Right atrium auricular region (tissue), 2 donors: ENCODE results near the gene PDK4. TPM values are rescaled to one million over a fixed set of nuclear protein-coding genes. Genes with fewer than 3 reads are reported as not detected.

ENCODE experiments used
- DNase-seq: peaks from one replicate; pipeline ENCODE4 v3.0.0-alpha.2; 2019; ENCODE audit warnings: low spot score
- H3K27ac ChIP-seq, 2 donors: fragments of 200-600 bp; sonication (generic); 1 replicate in 1 of 2; 2 replicates in 1 of 2; pipeline ENCODE4 v1.5.1; 2016 to 2019
- H3K27me3 ChIP-seq, 2 donors: fragments of 200-600 bp; sonication (generic); one replicate each; pipeline versions ENCODE4 v1.5.1 to v1.6.0; 2017 to 2019
- H3K36me3 ChIP-seq: fragments of 200-600 bp; sonication (generic); one replicate; pipeline ENCODE4 v1.5.1; 2016
- H3K4me1 ChIP-seq, 2 donors: fragments of 200-600 bp; sonication (generic); one replicate each; pipeline versions ENCODE4 v1.5.1 to v1.6.0; 2017 to 2019
- H3K4me3 ChIP-seq, 2 donors: fragments of 200-600 bp; sonication (generic); 1 replicate in 1 of 2; 2 replicates in 1 of 2; pipeline ENCODE4 v1.5.1; 2017 to 2019; ENCODE audit warnings: mild to moderate bottlenecking in 1 of 2, moderate library complexity in 1 of 2
- H3K9me3 ChIP-seq, 2 donors: fragments of 200-600 bp; sonication (generic); one replicate each; pipeline ENCODE4 v1.5.1; 2019
- CTCF ChIP-seq, 2 donors: fragments of 200-600 bp; sonication (generic); IDR thresholded peaks; one replicate each; pipeline ENCODE4 v1.5.1; 2019; ENCODE audit warnings: antibody characterized with exemption in 2 of 2
- total RNA-seq, 2 donors: library from RNA; depleted of rRNA; stranded (reverse); fragments of >200 nt; gene quantifications; one replicate each; pipeline ENCODE4 v1.1.0, GENCODE V29; 2016

The PDK4 gene
- total RNA-seq, 2 donors from 2014 or later, result 337 to 712 TPM

- no peak overlapping the region for H3K27ac ChIP-seq
Measured at GRCh38 chr7:95621404-95621803, 25.1 kb upstream of the PDK4 start.

DNA sequence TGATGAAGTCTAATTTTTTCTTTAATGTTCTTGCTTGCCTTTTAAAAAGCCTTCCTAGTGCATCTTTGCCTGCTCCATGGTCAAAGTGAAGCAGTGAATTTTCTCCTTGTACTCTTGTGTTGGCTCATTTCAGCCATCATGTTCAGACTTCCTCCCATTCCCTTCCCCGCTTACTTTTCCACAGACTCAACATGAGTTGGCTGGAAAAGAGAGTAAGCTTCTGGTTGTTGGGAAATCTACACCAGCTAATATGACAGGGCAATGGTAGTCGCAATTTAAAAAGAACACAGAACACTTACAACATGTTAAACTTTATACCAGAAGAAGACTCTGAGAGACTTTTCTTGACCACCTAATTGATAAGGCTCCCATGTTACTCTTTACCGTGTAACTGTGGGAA, 24.3 kb upstream of the PDK4 start:
- no peak for DNase-seq
- H3K9me3 ChIP-seq, result no peaks in the 10 kb centered on the region
- H3K4me3 ChIP-seq, result no peak overlapping the region
- no peaks in the 10 kb centered on the region for H3K27me3 ChIP-seq
- H3K4me1 ChIP-seq, result no peaks in the 10 kb centered on the region
- H3K27ac ChIP-seq, result no peak overlapping the region
- no peaks in the 10 kb centered on the region for H3K36me3 ChIP-seq
- no peak for TF ChIP-seq CTCF (IDR thresholded peaks at IDR 0.05)

More at GRCh38 chr7:95621404-95621803, 25.1 kb upstream of the PDK4 start:
- Histone ChIP-seq H3K4me1 (no peaks in the 10 kb centered on the region), H3K9me3 (no peaks in the 10 kb centered on the region), H3K27me3 (no peaks in the 10 kb centered on the region), H3K4me3 (no peak overlapping the region), H3K36me3 (no peaks in the 10 kb centered on the region)
- DNase-seq, result no peak
- no peak for TF ChIP-seq CTCF (IDR thresholded peaks at IDR 0.05)

- TF ChIP-seq CTCF (IDR thresholded peaks at IDR 0.05), result no peak
- H3K27ac ChIP-seq, result no peak overlapping the region
- no peaks in the 10 kb centered on the region for H3K4me1 ChIP-seq
- H3K27me3 ChIP-seq, result no peaks in the 10 kb centered on the region
- peaks cover 0 to 6% of the 10 kb centered on the region in 2 donors for H3K9me3 ChIP-seq
- no peaks in the 10 kb centered on the region for H3K36me3 ChIP-seq
- H3K4me3 ChIP-seq, result no peak overlapping the region
- DNase-seq, result no peak
Measured at GRCh38 chr7:95619921-95620320, 23.6 kb upstream of the PDK4 start.

- TF ChIP-seq CTCF (IDR thresholded peaks at IDR 0.05), result no peak
- Histone ChIP-seq H3K4me3 (no peak overlapping the region), H3K36me3 (no peaks in the 10 kb centered on the region), H3K27ac (no peak overlapping the region), H3K4me1 (no peaks in the 10 kb centered on the region), H3K27me3 (no peaks in the 10 kb centered on the region), H3K9me3 (peaks cover 0 to 11% of the 10 kb centered on the region in 2 donors)
- no peak for DNase-seq
Measured at GRCh38 chr7:95619517-95619916, 23.2 kb upstream of the PDK4 start.

DNA sequence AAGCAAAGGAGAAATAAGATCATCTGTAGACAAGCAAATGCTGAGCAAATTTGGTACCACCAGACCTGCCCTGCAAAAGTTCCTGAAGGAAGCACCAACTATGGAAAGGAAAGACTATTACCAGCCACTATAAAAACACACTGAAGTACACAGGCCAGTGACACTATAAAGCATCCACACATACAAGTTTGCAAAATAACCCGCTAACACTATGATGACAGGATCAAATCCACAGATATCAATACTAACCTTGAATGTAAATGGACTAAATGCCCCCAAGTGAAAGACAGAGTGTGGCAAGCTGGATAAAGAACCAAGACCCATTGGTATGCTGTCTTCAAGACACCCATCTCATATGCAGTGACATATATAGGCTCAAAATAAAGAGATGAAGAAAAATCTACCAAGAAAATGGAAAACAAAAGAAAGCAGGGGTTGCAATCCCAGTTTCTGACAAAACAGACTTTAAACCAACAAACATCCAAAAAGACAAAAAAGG, 18.2 kb upstream of the PDK4 start:
- no peaks in the 10 kb centered on the region for H3K36me3 ChIP-seq
- H3K4me1 ChIP-seq, result peaks cover 0 to 18% of the 10 kb centered on the region in 2 donors
- no peak for DNase-seq
- no peak overlapping the region for H3K4me3 ChIP-seq
- no peak for TF ChIP-seq CTCF (IDR thresholded peaks at IDR 0.05)
- H3K9me3 ChIP-seq, result peaks cover 0 to 18% of the 10 kb centered on the region in 2 donors
- H3K27ac ChIP-seq, result no peak overlapping the region
- H3K27me3 ChIP-seq, result no peaks in the 10 kb centered on the region

GRCh38 chr7:95611224-95611623, 14.9 kb upstream of the PDK4 start:
- Histone ChIP-seq H3K27ac (peak overlapping the region in 1 of 2 donors; percentile 97), H3K36me3 (no peaks in the 10 kb centered on the region)

More at GRCh38 chr7:95611224-95611623, 14.9 kb upstream of the PDK4 start:
- Histone ChIP-seq H3K4me1 (peaks cover 0 to 44% of the 10 kb centered on the region in 2 donors), H3K4me3 (no peak overlapping the region), H3K27me3 (no peaks in the 10 kb centered on the region), H3K9me3 (peaks cover 0 to 18% of the 10 kb centered on the region in 2 donors)
- TF ChIP-seq CTCF (IDR thresholded peaks at IDR 0.05), result no peak
- no peak for DNase-seq
